IMR-90 (cell line): ENCODE measurements around the gene SIK3. TPM values are rescaled to one million over a fixed set of nuclear protein-coding genes. Genes with fewer than 3 reads are reported as not detected.

ENCODE experiments used
- ATAC-seq: fragments of 200-7000 bp; cut with Tn5 transposase; 2 replicates; pipeline ENCODE4 v1.9.1; 2020; ENCODE audit warnings: low read depth, mild to moderate bottlenecking, moderate library complexity
- BruUV-seq: library from RNA; stranded (reverse); fragments of 400-500 nt; replicated peaks from 2 replicates; lab custom pipeline; 2021; lab: Mats Ljungman, UMichigan
- CTCF ChIA-PET: fragments of 300-600 bp; formaldehyde crosslinking; extraction: SDS; loops from one replicate; lab custom pipeline; 2021; ENCODE audit warnings: antibody characterized with exemption; lab: Yijun Ruan, JAX
- POLR2A ChIA-PET: fragments of 300-600 bp; sonication (Branson Sonifier 250); formaldehyde crosslinking; loops from one replicate; lab custom pipeline; 2022; ENCODE audit warnings: antibody characterized with exemption; ENCODE audit not compliant: unreplicated experiment; lab: Charles Lee
- DNase-seq: peaks from one replicate; pipeline ENCODE4 v3.0.0; 2013
- H2AFZ ChIP-seq: replicated peaks from 2 replicates; pipeline ENCODE3; 2013; ENCODE audit warnings: low read length, mild to moderate bottlenecking; ENCODE audit not compliant: poor library complexity
- H2AK5ac ChIP-seq: 2 replicates; pipeline ENCODE4 v1.6.1; 2013; ENCODE audit warnings: low read depth, low read length, inconsistent platforms
- H2AK9ac ChIP-seq: replicated peaks from 2 replicates; pipeline ENCODE3; 2013; ENCODE audit warnings: mild to moderate bottlenecking, low read depth, low read length, moderate library complexity; ENCODE audit not compliant: poor library complexity
- H2BK120ac ChIP-seq: 2 replicates; pipeline ENCODE4 v1.6.1; 2013; ENCODE audit warnings: low read depth, low read length, inconsistent platforms
- H2BK15ac ChIP-seq: 3 replicates; pipeline ENCODE4 v1.6.1; 2013; ENCODE audit warnings: low read depth, low read length, inconsistent platforms
- H2BK20ac ChIP-seq: 2 replicates; pipeline ENCODE4 v1.6.1; 2013; ENCODE audit warnings: low read depth, mild to moderate bottlenecking, inconsistent platforms, low read length, moderate library complexity
- H2BK5ac ChIP-seq: 2 replicates; pipeline ENCODE4 v1.6.1; 2013; ENCODE audit warnings: mild to moderate bottlenecking, low read depth, low read length, inconsistent platforms; ENCODE audit not compliant: poor library complexity, severe bottlenecking
- H3K14ac ChIP-seq: replicated peaks from 2 replicates; pipeline ENCODE4 v1.6.1; 2013; ENCODE audit warnings: low read depth, low read length, inconsistent platforms
- H3K18ac ChIP-seq: 2 replicates; pipeline ENCODE4 v1.6.1; 2013; ENCODE audit warnings: low read depth, low read length, control low read depth
- H3K23ac ChIP-seq: 2 replicates; pipeline ENCODE4 v1.6.1; 2013; ENCODE audit warnings: low read depth, low read length, inconsistent platforms
- H3K27ac ChIP-seq: 2 replicates; pipeline ENCODE4 v1.5.1; 2013; ENCODE audit warnings: mild to moderate bottlenecking, control low read depth, low read length; ENCODE audit not compliant: insufficient read depth
- H3K27me3 ChIP-seq: 2 replicates; pipeline ENCODE4 v1.6.1; 2013; ENCODE audit warnings: low read length; ENCODE audit not compliant: control insufficient read depth, insufficient read depth
- H3K36me3 ChIP-seq: 2 replicates; pipeline ENCODE4 v1.6.1; 2013; ENCODE audit warnings: low read length, mixed read lengths; ENCODE audit not compliant: control insufficient read depth, insufficient read depth
- H3K4ac ChIP-seq: 2 replicates; pipeline ENCODE4 v1.6.1; 2013; ENCODE audit warnings: low read depth, low read length, inconsistent platforms
- H3K4me1 ChIP-seq: 2 replicates; pipeline ENCODE4 v1.6.1; 2013; ENCODE audit warnings: low read length, mixed read lengths; ENCODE audit not compliant: control insufficient read depth, insufficient read depth
- H3K4me2 ChIP-seq: 2 replicates; pipeline ENCODE4 v1.6.1; 2013; ENCODE audit warnings: low read depth, mild to moderate bottlenecking, control low read depth, low read length, moderate library complexity
- H3K4me3 ChIP-seq: 2 replicates; pipeline ENCODE4 v1.5.1; 2013; ENCODE audit warnings: low read depth, mild to moderate bottlenecking, control low read depth, low read length, moderate library complexity; ENCODE audit not compliant: insufficient read depth
- H3K56ac ChIP-seq: 2 replicates; pipeline ENCODE4 v1.6.1; 2013; ENCODE audit warnings: low read length, inconsistent platforms; ENCODE audit not compliant: insufficient read depth; ENCODE audit errors: extremely low read depth
- H3K79me1 ChIP-seq, 2 experiments: 2 replicates each; pipeline ENCODE4 v1.6.1; 2013; ENCODE audit warnings: low read length in 2 of 2, inconsistent platforms in 1 of 2, low read depth in 1 of 2
- H3K9ac ChIP-seq: 2 replicates; pipeline ENCODE4 v1.6.1; 2013; ENCODE audit warnings: low read depth, low read length, control low read depth
- H3K9me1 ChIP-seq: 2 replicates; pipeline ENCODE4 v1.6.1; 2013; ENCODE audit warnings: low read length, inconsistent platforms; ENCODE audit not compliant: insufficient read depth
- H3K9me3 ChIP-seq: 2 replicates; pipeline ENCODE4 v1.6.1; 2013; ENCODE audit warnings: low read length; ENCODE audit not compliant: control insufficient read depth, insufficient read depth
- H4K20me1 ChIP-seq: 2 replicates; pipeline ENCODE4 v1.6.1; 2013; ENCODE audit warnings: low read length, inconsistent platforms; ENCODE audit not compliant: insufficient read depth
- H4K5ac ChIP-seq: 2 replicates; pipeline ENCODE4 v1.6.1; 2013; ENCODE audit warnings: mild to moderate bottlenecking, low read depth, low read length, control low read depth
- H4K8ac ChIP-seq, 2 experiments: 2 replicates each; pipeline ENCODE4 v1.6.1; 2013; ENCODE audit warnings: low read depth in 2 of 2, low read length in 2 of 2, control low read depth in 1 of 2, inconsistent platforms in 1 of 2
- H4K91ac ChIP-seq: 2 replicates; pipeline ENCODE4 v1.6.1; 2013; ENCODE audit warnings: low read depth, low read length, inconsistent platforms; ENCODE audit not compliant: insufficient read depth
- MAFK ChIP-seq: IDR thresholded peaks from 2 replicates; pipeline ENCODE4 v1.6.1; 2012; ENCODE audit warnings: low read depth, low read length, improper control_type of control experiment
- NFE2L2 ChIP-seq: fragments of 150-350 bp; IDR thresholded peaks from 2 replicates; pipeline ENCODE4 v1.6.1; 2016; ENCODE audit warnings: low read depth, mild to moderate bottlenecking, low read length
- RFX5 ChIP-seq: IDR thresholded peaks from 2 replicates; pipeline ENCODE4 v1.8.0; 2012; ENCODE audit warnings: low read depth, mild to moderate bottlenecking, low read length, moderate library complexity
- WGBS, 2 experiments: methylation state at CpG; one replicate each; pipeline versions ENCODE4 v1.1.5 to v1.1.7; 2013; ENCODE audit warnings: missing lambda C conversion rate in 2 of 2; ENCODE audit not compliant: insufficient read length in 1 of 2; ENCODE audit errors: extremely low coverage in 2 of 2; 5-methylcytosine and 5-hydroxymethylcytosine counted together
- dilution Hi-C: fragments of 300-500 bp; cut with HindIII; formaldehyde crosslinking; loops from one replicate; pipeline ENCODE4 v1.14.3; 2018; ENCODE audit warnings: low sequenced_read_pairs; ENCODE audit not compliant: unreplicated experiment
- in situ Hi-C: fragments of 300-500 bp; cut with MboI; formaldehyde crosslinking; loops from 3 replicates; pipeline ENCODE4 v1.14.3; 2019; ENCODE audit warnings: low sequenced_read_pairs, inconsistent platforms, mixed read lengths
- intact Hi-C: fragments of 100-400 bp; cut with micrococcal nuclease; formaldehyde crosslinking; loops from 2 replicates; pipeline ENCODE4 v1.10.0; 2022
- polyA plus RNA-seq, 3 experiments: library from polyadenylated mRNA; depleted of rRNA; stranded (reverse); fragments of >200 nt; gene quantifications; 2 replicates each; pipeline ENCODE4 v1.2.3, GENCODE V29; 2012; ENCODE audit warnings: low replicate concordance in 1 of 3
- total RNA-seq: library from RNA; depleted of rRNA; stranded (reverse); fragments of >200 nt; gene quantifications from 2 replicates; pipeline ENCODE4 v1.2.3, GENCODE V29; 2012

SIK3 gene
- total and polyA plus RNA-seq, 2 of the 4 experiments (the other 2 are of a cell fraction) = 8.2 to 9.1 TPM

DNA sequence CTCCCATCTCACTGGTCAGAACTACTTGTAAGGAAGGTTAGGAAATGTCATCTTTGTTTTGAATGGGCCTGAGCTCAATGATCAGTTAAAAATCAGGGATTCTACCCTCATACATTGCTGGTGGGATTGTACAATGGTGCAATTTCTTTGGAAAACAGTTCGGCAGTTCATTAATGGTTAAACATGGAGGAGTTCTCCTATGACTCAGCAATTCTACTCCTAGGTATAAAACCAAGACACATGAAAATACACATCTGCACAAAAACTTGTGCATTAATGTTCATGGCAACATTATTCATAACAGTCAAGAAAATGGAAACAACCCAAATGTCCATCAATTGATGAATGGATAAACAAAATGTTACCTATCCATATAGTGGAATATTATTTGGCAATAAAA, 301.7 kb downstream of the SIK3 start:
- ATAC-seq = no peak
- BruUV-seq = no TSS peak

More for the DNA sequence above, 301.7 kb downstream of the SIK3 start:
- Histone ChIP-seq H3K4me3 (no peak overlapping the region), H2AK5ac (no peak overlapping the region), H3K9ac (no peak overlapping the region), H4K91ac (no peak overlapping the region), H2BK15ac (no peak overlapping the region), H2AFZ (no peak overlapping the region), H3K27ac (no peak overlapping the region), H2BK20ac (no peak overlapping the region), H3K56ac (no peak overlapping the region), H2AK9ac (no peak overlapping the region), H3K27me3 (peaks cover 5% of the 10 kb centered on the region), H3K14ac (no peak overlapping the region), H3K4ac (no peak overlapping the region), H3K23ac (no peak overlapping the region), H4K20me1 (no peaks in the 10 kb centered on the region), H3K18ac (no peak overlapping the region), H3K79me1 (no peaks in the 10 kb centered on the region), H3K9me1 (peaks cover 3% of the 10 kb centered on the region), H2BK120ac (no peak overlapping the region), H4K8ac (no peak overlapping the region), H2BK5ac (no peak overlapping the region), H3K36me3 (no peaks in the 10 kb centered on the region), H4K5ac (no peak overlapping the region), H3K4me1 (no peaks in the 10 kb centered on the region; the same call in 1 of the 2 replicates), H3K4me2 (no peak overlapping the region), H3K9me3 (no peaks in the 10 kb centered on the region)
- in situ Hi-C loops (no loop called here), intact Hi-C loops (loop anchor here (1.0 kb wide), 1 partner anchor 12 kb away; no protein-coding TSS in a partner anchor), dilution Hi-C loops (no loop called here)
- CTCF ChIA-PET = no interaction called here
- POLR2A ChIA-PET = no interaction called here
- TF ChIP-seq MAFK = peak; percentile 48; the same call in 1 of the 2 replicates
- TF ChIP-seq RFX5 = no peak
- TF ChIP-seq NFE2L2 = peak; percentile 93
- DNase-seq = no peak
- WGBS, 2 experiments = no CpG with 5 or more reads among the region's 1 CpG
